ENCODE measurements around the gene SIAH3. TPM values are rescaled to one million over a fixed set of nuclear protein-coding genes. Genes with fewer than 3 reads are reported as not detected.

Gene SIAH3
- total RNA-seq, 1 experiment from 2014 or later: not detected

DNA sequence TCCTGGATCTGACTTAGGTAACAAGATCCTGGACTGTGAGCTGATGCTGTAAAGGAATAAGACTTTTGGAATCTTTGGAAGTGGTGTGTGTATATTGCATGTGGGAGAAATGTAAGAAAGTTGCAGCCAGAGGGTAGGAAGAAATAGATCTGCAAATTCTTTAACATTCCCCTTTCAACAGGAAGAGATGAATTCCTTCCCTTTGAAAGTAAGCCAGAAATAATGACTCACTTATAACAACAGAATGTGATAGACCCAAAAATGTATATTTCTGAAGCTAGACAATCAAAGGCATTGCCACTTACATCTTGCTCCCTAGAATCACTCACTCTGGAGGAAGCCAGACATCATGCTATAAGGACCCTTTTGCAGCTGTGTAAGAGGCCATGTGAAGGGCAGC, 9.8 kb upstream of the SIAH3 start:
- H3K27ac Mint-ChIP-seq: no peak overlapping the region
- Histone ChIP-seq H3K27ac (ENCODE audit: insufficient read length, low read depth, low read length) (no peak overlapping the region), H4K5ac (ENCODE audit: insufficient read length, low read depth, low read length) (no peak overlapping the region), H2BK20ac (ENCODE audit: low read depth, low read length, poor library complexity, severe bottlenecking) (no peak overlapping the region), H3K79me1 (ENCODE audit: insufficient read depth, low read depth, low read length, poor library complexity, severe bottlenecking) (no peaks in the 10 kb centered on the region), H4K20me1 (ENCODE audit: control insufficient read depth, insufficient read depth, insufficient read length) (no peaks in the 10 kb centered on the region), H4K91ac (ENCODE audit: insufficient read length, low read depth, low read length) (no peak overlapping the region), H2AK5ac (ENCODE audit: insufficient read length, low read length) (no peak overlapping the region), H3T11ph (ENCODE audit: low read length) (no peak overlapping the region), H2BK5ac (ENCODE audit: insufficient read length, low read length) (no peak overlapping the region), H3K79me2 (ENCODE audit: insufficient read depth, low read length) (no peaks in the 10 kb centered on the region), H3K14ac (ENCODE audit: insufficient read depth, low read length) (no peak overlapping the region; the same call in 1 of the 2 replicates), H2AFZ (ENCODE audit: low read length) (no peak overlapping the region), H3K4ac (ENCODE audit: low read depth, low read length) (no peak overlapping the region), H3K27me3 (ENCODE audit: insufficient read depth, low read length) (no peaks in the 10 kb centered on the region), H3K4me1 (ENCODE audit: insufficient read depth, low read length) (no peaks in the 10 kb centered on the region), H2BK15ac (ENCODE audit: low read depth, low read length) (no peak overlapping the region), H3K56ac (ENCODE audit: insufficient read length, low read depth, low read length) (no peak overlapping the region), H2BK120ac (ENCODE audit: low read depth, low read length, poor library complexity, severe bottlenecking) (no peak overlapping the region), H3K9ac (ENCODE audit: extremely low read depth, insufficient read length, low read length) (no peak overlapping the region), H3K4me2 (ENCODE audit: insufficient read depth, insufficient read length, low read length) (no peak overlapping the region), H3K18ac (ENCODE audit: insufficient read length, low read depth, low read length) (no peak overlapping the region), H3K23me2 (ENCODE audit: insufficient read length, low read depth, low read length, poor library complexity, severe bottlenecking) (no peaks in the 10 kb centered on the region), H2BK12ac (ENCODE audit: insufficient read length, low read depth, low read length) (no peak overlapping the region), H4K8ac (replicated peaks; ENCODE audit: insufficient read length, low read depth, low read length) (no peak overlapping the region), H3K9me3 (ENCODE audit: control insufficient read depth, low read depth, low read length) (no peaks in the 10 kb centered on the region), H3K23ac (ENCODE audit: insufficient read length, low read depth, low read length) (no peak overlapping the region)
- peaks cover 0 to 3% of the 10 kb centered on the region in 2 experiments; a peak in 1 of 5 replicates for H3K9me3 Mint-ChIP-seq
- H3K4me1 Mint-ChIP-seq: peaks cover 9 to 16% of the 10 kb centered on the region in 2 experiments
- H3K27me3 Mint-ChIP-seq (ENCODE audit: low read depth): peaks cover 8% of the 10 kb centered on the region
- H3K4me3 Mint-ChIP-seq: no peak overlapping the region
- H3K36me3 Mint-ChIP-seq (ENCODE audit: insufficient read depth in 1 of 3, low read depth in 3 of 3): no peaks in the 10 kb centered on the region; a peak in 1 of 7 replicates
- TF ChIP-seq CTCF (conservative IDR thresholded peaks at IDR 0.05): no peak
- DNase-seq: no peak
